ENCODE data around the gene CCDC88C. TPM values are rescaled to one million over a fixed set of nuclear protein-coding genes. Genes with fewer than 3 reads are reported as not detected.
A peak's percentile ranks its signal among the peaks of the same experiment; 100 is the strongest.

Gene CCDC88C
- total and polyA plus RNA-seq, 2 experiments from 2014 or later: 23.6 to 60.7 TPM

GRCh38 chr14:91413547-91414474 lies 3.8 kb downstream of the CCDC88C start:
- ATAC-seq (peak; percentile 75), DNase-seq (ENCODE audit: low spot score) (peak; percentile 97)
- peak overlapping the region; percentile 90 for H3K27ac ChIP-seq (ENCODE audit: low read depth)
- H3K9me2 ChIP-seq (ENCODE audit: insufficient read depth): no peaks in the 10 kb centered on the region
- H3K4me1 Mint-ChIP-seq: peaks cover 56% of the 10 kb centered on the region
- no peak overlapping the region for H2AFZ ChIP-seq
- H3K27me3 ChIP-seq (ENCODE audit: insufficient read depth): peaks cover 5% of the 10 kb centered on the region; the same call in 1 of the 2 replicates
- peak overlapping the region; percentile 60 for H3K4me3 Mint-ChIP-seq
- no peaks in the 10 kb centered on the region for H3K9me3 Mint-ChIP-seq
- no peak for TF ChIP-seq EZH2 (IDR thresholded peaks at IDR 0.05; ENCODE audit: low read depth, unreplicated experiment)
- TF ChIP-seq ZNF462 (CRISPR knock-in tag; IDR thresholded peaks at IDR 0.05): peak; percentile 61
- peak; percentile 57 for TF ChIP-seq CREB1 (CRISPR knock-in tag; IDR thresholded peaks at IDR 0.05; ENCODE audit: low read depth)
- peak; percentile 32; the same call in 1 of the 2 replicates for TF ChIP-seq POLR2AphosphoS5 (IDR thresholded peaks at IDR 0.05; ENCODE audit: low read depth)
- H3K27me3 Mint-ChIP-seq (ENCODE audit: insufficient read depth, low read depth, poor library complexity): peaks cover 16% of the 10 kb centered on the region
- H4K20me1 ChIP-seq (replicated peaks; ENCODE audit: insufficient read depth): peaks cover 18% of the 10 kb centered on the region
- peaks cover 42% of the 10 kb centered on the region for H3K4me1 ChIP-seq (ENCODE audit: insufficient read depth)
- no peaks in the 10 kb centered on the region for H3K36me3 ChIP-seq (ENCODE audit: insufficient read depth)
- H3K4me3 ChIP-seq: peak overlapping the region; percentile 25; the same call in 1 of the 2 replicates
- H3K79me2 ChIP-seq (replicated peaks; ENCODE audit: insufficient read depth): peaks cover 74% of the 10 kb centered on the region
- peaks cover 35% of the 10 kb centered on the region for H3K36me3 Mint-ChIP-seq (ENCODE audit: low read depth)
- peak overlapping the region; percentile 88 for H3K27ac Mint-ChIP-seq
- H3K4me2 ChIP-seq: peak overlapping the region; percentile 96
- peaks cover 13% of the 10 kb centered on the region for H3F3A ChIP-seq (replicated peaks; ENCODE audit: low read depth)
